ENCODE data around the gene TRO. TPM values are rescaled to one million over a fixed set of nuclear protein-coding genes. Genes with fewer than 3 reads are reported as not detected.

The TRO gene
- total RNA-seq, 1 experiment from 2014 or later = 49.8 TPM

- no peaks in the 10 kb centered on the region for H3K27me3 ChIP-seq (ENCODE audit: control insufficient read depth, insufficient read depth, low read length)
- H3K36me3 ChIP-seq (replicated peaks; ENCODE audit: control insufficient read depth, insufficient read depth, low read length) = peaks cover 17% of the 10 kb centered on the region
- H3K4me3 ChIP-seq (ENCODE audit: insufficient read depth, low read depth, low read length) = no peak overlapping the region
- no peak for DNase-seq
These were observed 12.7 kb downstream of the TRO start for GRCh38 chrX:54933150-54933826.

- no peak for DNase-seq
These were observed 13.4 kb downstream of the TRO start for GRCh38 chrX:54934058-54934457.

GRCh38 chrX:54934890-54935289, 14.3 kb downstream of the TRO start:
- peaks cover 5% of the 10 kb centered on the region for H3K36me3 ChIP-seq (replicated peaks; ENCODE audit: control insufficient read depth, insufficient read depth, low read length)
- H3K27me3 ChIP-seq (ENCODE audit: control insufficient read depth, insufficient read depth, low read length) = no peaks in the 10 kb centered on the region
- DNase-seq = no peak
- H3K4me3 ChIP-seq (ENCODE audit: insufficient read depth, low read depth, low read length) = no peak overlapping the region

More at GRCh38 chrX:54934058-54934457, 13.4 kb downstream of the TRO start:
- H3K27me3 ChIP-seq (ENCODE audit: control insufficient read depth, insufficient read depth, low read length) = no peaks in the 10 kb centered on the region
- H3K4me3 ChIP-seq (ENCODE audit: insufficient read depth, low read depth, low read length) = no peak overlapping the region
- peaks cover 11% of the 10 kb centered on the region for H3K36me3 ChIP-seq (replicated peaks; ENCODE audit: control insufficient read depth, insufficient read depth, low read length)

GRCh38 chrX:54935306-54935705, 14.7 kb downstream of the TRO start:
- Histone ChIP-seq H3K4me3 (ENCODE audit: insufficient read depth, low read depth, low read length) (no peak overlapping the region), H3K36me3 (replicated peaks; ENCODE audit: control insufficient read depth, insufficient read depth, low read length) (peaks cover 5% of the 10 kb centered on the region), H3K27me3 (ENCODE audit: control insufficient read depth, insufficient read depth, low read length) (no peaks in the 10 kb centered on the region)
- no peak for DNase-seq

- no peak for DNase-seq
These were observed 16.8 kb downstream of the TRO start for GRCh38 chrX:54937416-54937815.

GRCh38 chrX:54944816-54945215, 24.2 kb downstream of the TRO start:
- Histone ChIP-seq H3K4me3 (ENCODE audit: insufficient read depth, low read depth, low read length) (no peak overlapping the region), H3K27me3 (ENCODE audit: control insufficient read depth, insufficient read depth, low read length) (no peaks in the 10 kb centered on the region), H3K36me3 (replicated peaks; ENCODE audit: control insufficient read depth, insufficient read depth, low read length) (no peaks in the 10 kb centered on the region)
- DNase-seq = no peak

More at GRCh38 chrX:54937416-54937815, 16.8 kb downstream of the TRO start:
- Histone ChIP-seq H3K4me3 (ENCODE audit: insufficient read depth, low read depth, low read length) (no peak overlapping the region), H3K27me3 (ENCODE audit: control insufficient read depth, insufficient read depth, low read length) (no peaks in the 10 kb centered on the region), H3K36me3 (replicated peaks; ENCODE audit: control insufficient read depth, insufficient read depth, low read length) (no peaks in the 10 kb centered on the region)

GRCh38 chrX:54945224-54945623, 24.6 kb downstream of the TRO start:
- DNase-seq = no peak
- no peak overlapping the region for H3K4me3 ChIP-seq (ENCODE audit: insufficient read depth, low read depth, low read length)
- no peaks in the 10 kb centered on the region for H3K27me3 ChIP-seq (ENCODE audit: control insufficient read depth, insufficient read depth, low read length)
- no peaks in the 10 kb centered on the region for H3K36me3 ChIP-seq (replicated peaks; ENCODE audit: control insufficient read depth, insufficient read depth, low read length)

- no peak for DNase-seq
- H3K36me3 ChIP-seq (replicated peaks; ENCODE audit: control insufficient read depth, insufficient read depth, low read length) = no peaks in the 10 kb centered on the region
- H3K27me3 ChIP-seq (ENCODE audit: control insufficient read depth, insufficient read depth, low read length) = no peaks in the 10 kb centered on the region
- H3K4me3 ChIP-seq (ENCODE audit: insufficient read depth, low read depth, low read length) = no peak overlapping the region
These were observed 30.2 kb downstream of the TRO start for GRCh38 chrX:54950730-54951375.

GRCh38 chrX:54961750-54962149, 41.1 kb downstream of the TRO start:
- no peak for DNase-seq
- H3K36me3 ChIP-seq (replicated peaks; ENCODE audit: control insufficient read depth, insufficient read depth, low read length) = no peaks in the 10 kb centered on the region
- H3K4me3 ChIP-seq (ENCODE audit: insufficient read depth, low read depth, low read length) = no peak overlapping the region
- no peaks in the 10 kb centered on the region for H3K27me3 ChIP-seq (ENCODE audit: control insufficient read depth, insufficient read depth, low read length)

GRCh38 chrX:54964766-54965497, 44.3 kb downstream of the TRO start:
- DNase-seq = no peak
- Histone ChIP-seq H3K36me3 (replicated peaks; ENCODE audit: control insufficient read depth, insufficient read depth, low read length) (no peaks in the 10 kb centered on the region), H3K27me3 (ENCODE audit: control insufficient read depth, insufficient read depth, low read length) (no peaks in the 10 kb centered on the region), H3K4me3 (ENCODE audit: insufficient read depth, low read depth, low read length) (no peak overlapping the region)

- Histone ChIP-seq H3K27me3 (ENCODE audit: control insufficient read depth, insufficient read depth, low read length) (no peaks in the 10 kb centered on the region), H3K4me3 (ENCODE audit: insufficient read depth, low read depth, low read length) (no peak overlapping the region), H3K36me3 (replicated peaks; ENCODE audit: control insufficient read depth, insufficient read depth, low read length) (no peaks in the 10 kb centered on the region)
- no peak for DNase-seq
These were observed 56.8 kb downstream of the TRO start for GRCh38 chrX:54977387-54977786.

- no peaks in the 10 kb centered on the region for H3K36me3 ChIP-seq (replicated peaks; ENCODE audit: control insufficient read depth, insufficient read depth, low read length)
- no peak overlapping the region for H3K4me3 ChIP-seq (ENCODE audit: insufficient read depth, low read depth, low read length)
- no peaks in the 10 kb centered on the region for H3K27me3 ChIP-seq (ENCODE audit: control insufficient read depth, insufficient read depth, low read length)
- no peak for DNase-seq
These were observed 57.8 kb downstream of the TRO start for GRCh38 chrX:54978448-54978847.

- no peak for DNase-seq
- Histone ChIP-seq H3K4me3 (ENCODE audit: insufficient read depth, low read depth, low read length) (no peak overlapping the region), H3K27me3 (ENCODE audit: control insufficient read depth, insufficient read depth, low read length) (no peaks in the 10 kb centered on the region), H3K36me3 (replicated peaks; ENCODE audit: control insufficient read depth, insufficient read depth, low read length) (no peaks in the 10 kb centered on the region)
These were observed 58.8 kb downstream of the TRO start for GRCh38 chrX:54979432-54979831.

- no peaks in the 10 kb centered on the region for H3K27me3 ChIP-seq (ENCODE audit: control insufficient read depth, insufficient read depth, low read length)
These were observed 59.7 kb downstream of the TRO start for GRCh38 chrX:54980334-54980733.

More at GRCh38 chrX:54980334-54980733, 59.7 kb downstream of the TRO start:
- DNase-seq = no peak
- H3K4me3 ChIP-seq (ENCODE audit: insufficient read depth, low read depth, low read length) = no peak overlapping the region
- H3K36me3 ChIP-seq (replicated peaks; ENCODE audit: control insufficient read depth, insufficient read depth, low read length) = no peaks in the 10 kb centered on the region

Measured in H7 (cell line).